Retinal pigment epithelial cell (primary cell): ENCODE results near the gene PTPRN2.

Experiments
- DNase-seq: peaks from one replicate; pipeline ENCODE4 v3.0.0-alpha.2; 2010; ENCODE audit warnings: low read depth
- H3K4me3 ChIP-seq: 2 replicates; pipeline ENCODE4 v1.5.1; 2011; ENCODE audit warnings: mild to moderate bottlenecking, low read length, control low read depth, moderate library complexity
- CTCF ChIP-seq: conservative IDR thresholded peaks from 2 replicates; pipeline ENCODE4 v1.5.1; 2011; ENCODE audit warnings: low read depth, low read length, control low read depth, inconsistent platforms

The PTPRN2 gene

DNA sequence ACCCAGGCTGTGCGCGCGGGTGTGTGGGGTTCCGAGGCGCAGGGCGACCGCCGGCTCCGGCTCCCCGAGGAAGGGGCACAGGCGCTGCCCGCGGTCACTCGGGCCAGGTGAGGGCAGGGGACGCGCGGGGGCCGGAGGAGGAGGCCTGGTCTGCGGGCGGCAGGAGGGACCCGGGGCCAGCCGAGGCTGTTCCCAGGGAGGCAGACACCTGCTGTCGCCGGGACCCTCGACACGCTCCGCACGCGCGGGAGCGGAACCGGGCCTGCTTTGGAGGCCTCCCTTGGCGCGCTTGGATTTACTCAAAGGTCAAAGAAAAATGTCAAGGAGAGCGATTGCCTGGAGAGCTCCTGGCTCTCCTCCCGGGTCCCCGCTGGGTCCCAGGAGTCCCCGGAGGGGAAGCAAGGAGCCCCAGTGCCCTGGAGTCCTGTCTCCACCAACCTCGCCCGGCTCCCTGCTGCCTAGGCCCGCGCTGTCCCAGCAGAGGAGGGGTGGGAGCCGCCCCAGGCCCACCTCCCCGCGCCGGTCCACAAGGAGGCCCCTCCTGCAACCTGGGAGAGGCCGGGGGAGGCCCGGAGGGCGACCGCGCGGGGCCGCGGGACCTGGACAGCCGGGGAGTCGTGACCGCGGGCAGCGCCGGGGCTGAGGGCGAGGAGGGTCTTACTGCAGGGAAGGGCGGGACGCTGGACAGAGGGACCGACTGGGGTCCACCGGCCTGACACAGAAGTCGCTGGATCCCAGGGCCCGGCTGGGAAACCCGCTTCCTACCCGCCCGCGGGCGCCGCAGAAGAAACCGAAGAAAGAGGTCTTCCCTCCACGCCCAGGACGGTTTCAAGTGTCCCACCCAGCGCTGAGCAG is 902.0 kb downstream of the PTPRN2 start:
- no peak for DNase-seq
- no peak for TF ChIP-seq CTCF
- no peak overlapping the region for H3K4me3 ChIP-seq

- no peak for DNase-seq
- no peak overlapping the region for H3K4me3 ChIP-seq
- no peak for TF ChIP-seq CTCF
Measured at GRCh38 chr7:157684909-157685429, 902.7 kb downstream of the PTPRN2 start.

- DNase-seq: no peak
- H3K4me3 ChIP-seq: no peak overlapping the region
- TF ChIP-seq CTCF: no peak
Measured at GRCh38 chr7:157684157-157684908, 903.3 kb downstream of the PTPRN2 start.

DNA sequence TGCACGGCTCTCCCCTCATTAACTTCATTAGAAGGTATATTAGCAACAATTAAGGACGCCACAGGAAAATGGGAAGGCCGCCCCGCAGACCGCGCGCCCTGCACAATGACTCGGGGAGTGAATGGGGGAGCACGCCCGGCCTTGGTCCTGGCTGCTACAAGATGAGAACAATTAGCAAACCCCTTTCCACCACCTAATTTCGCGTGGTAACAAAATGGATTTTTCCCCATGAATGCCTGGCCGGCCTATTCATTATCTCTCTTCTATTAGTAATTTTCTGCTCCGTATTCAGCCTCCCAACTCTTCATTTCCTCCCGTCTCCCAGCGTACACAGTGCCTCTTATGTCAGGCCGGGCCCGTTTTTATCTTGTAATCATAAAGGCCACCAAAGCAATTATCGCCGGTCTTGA is 903.9 kb downstream of the PTPRN2 start:
- no peak for TF ChIP-seq CTCF
- H3K4me3 ChIP-seq: no peak overlapping the region
- DNase-seq: no peak

GRCh38 chr7:157682946-157683746 is 904.5 kb downstream of the PTPRN2 start:
- H3K4me3 ChIP-seq: no peak overlapping the region
- TF ChIP-seq CTCF: no peak
- no peak for DNase-seq

DNA sequence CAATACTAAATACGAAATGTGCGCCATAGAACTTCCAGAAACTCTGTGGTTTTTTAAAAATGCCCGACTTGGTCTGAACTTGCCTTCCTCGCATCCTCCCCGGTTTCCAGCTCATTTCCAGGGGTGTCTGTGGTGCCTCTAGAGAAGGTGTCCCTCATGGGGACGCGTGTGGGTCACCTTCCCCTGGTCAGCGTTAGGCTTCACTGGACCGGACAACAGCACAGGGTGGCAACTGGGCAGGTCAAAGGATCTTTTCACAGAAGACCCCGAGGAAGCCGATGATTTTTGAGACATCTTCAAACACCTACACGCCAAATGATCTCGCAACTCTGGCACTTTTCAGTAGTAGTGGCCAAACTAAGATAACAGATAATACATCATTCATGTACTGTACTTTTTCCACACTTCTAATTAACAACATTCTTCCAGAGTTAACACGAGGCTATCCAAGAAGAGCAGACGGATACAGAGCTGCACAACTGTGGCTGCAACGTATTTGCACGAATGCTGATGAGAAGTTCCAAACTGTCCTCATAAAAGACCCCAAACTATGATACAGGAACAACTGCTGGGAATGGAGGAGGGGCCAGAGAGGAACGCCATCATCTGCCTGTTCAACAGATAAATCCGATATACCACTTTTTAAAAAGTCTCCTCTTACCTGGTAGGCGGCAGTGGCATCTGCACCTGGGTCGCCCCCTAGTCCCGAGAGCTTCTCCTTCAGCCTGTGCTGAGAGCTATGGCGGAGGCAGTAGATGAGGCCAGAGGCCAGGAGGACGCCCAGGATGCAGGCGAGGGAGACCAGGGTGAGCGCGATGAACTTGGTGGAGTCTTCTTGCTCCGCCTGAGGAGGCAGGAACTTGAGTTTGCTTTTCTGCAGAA is 905.3 kb downstream of the PTPRN2 start:
- no peak for TF ChIP-seq CTCF
- no peak for DNase-seq
- no peak overlapping the region for H3K4me3 ChIP-seq
